Uterus (tissue), 2 donors: ENCODE measurements around the gene DST.

Experiments
- CTCF ChIP-seq, 4 experiments: fragments of 200-600 bp in 2 of 4; fragments of 450-650 bp in 2 of 4; sonication (generic) in 2 of 4; IDR thresholded peaks; one replicate each; pipeline ENCODE4 v1.5.1; 2016 to 2019; ENCODE audit warnings: antibody characterized with exemption in 4 of 4, mild to moderate bottlenecking in 2 of 4, moderate library complexity in 1 of 4
- POLR2A ChIP-seq, 2 donors: fragments of 450-650 bp; IDR thresholded peaks; one replicate each; pipeline ENCODE4 v1.6.1; 2016; ENCODE audit warnings: antibody characterized with exemption in 2 of 2, mild to moderate bottlenecking in 1 of 2, moderate library complexity in 1 of 2

- TF ChIP-seq POLR2A (IDR thresholded peaks at IDR 0.05) (no peak), CTCF (IDR thresholded peaks at IDR 0.05) (no peak)
These were observed 110.7 kb downstream of the DST start for GRCh38 chr6:56531839-56532595.
